HG02759 (cell line): ENCODE results near the gene NOP16.

Experiments used
- ATAC-seq: cut with Tn5 transposase; IDR thresholded peaks from one replicate; pipeline ENCODE4 v1.9.1; 2021; ENCODE audit warnings: mild to moderate bottlenecking, moderate library complexity; ENCODE audit not compliant: unreplicated experiment

NOP16 gene

DNA sequence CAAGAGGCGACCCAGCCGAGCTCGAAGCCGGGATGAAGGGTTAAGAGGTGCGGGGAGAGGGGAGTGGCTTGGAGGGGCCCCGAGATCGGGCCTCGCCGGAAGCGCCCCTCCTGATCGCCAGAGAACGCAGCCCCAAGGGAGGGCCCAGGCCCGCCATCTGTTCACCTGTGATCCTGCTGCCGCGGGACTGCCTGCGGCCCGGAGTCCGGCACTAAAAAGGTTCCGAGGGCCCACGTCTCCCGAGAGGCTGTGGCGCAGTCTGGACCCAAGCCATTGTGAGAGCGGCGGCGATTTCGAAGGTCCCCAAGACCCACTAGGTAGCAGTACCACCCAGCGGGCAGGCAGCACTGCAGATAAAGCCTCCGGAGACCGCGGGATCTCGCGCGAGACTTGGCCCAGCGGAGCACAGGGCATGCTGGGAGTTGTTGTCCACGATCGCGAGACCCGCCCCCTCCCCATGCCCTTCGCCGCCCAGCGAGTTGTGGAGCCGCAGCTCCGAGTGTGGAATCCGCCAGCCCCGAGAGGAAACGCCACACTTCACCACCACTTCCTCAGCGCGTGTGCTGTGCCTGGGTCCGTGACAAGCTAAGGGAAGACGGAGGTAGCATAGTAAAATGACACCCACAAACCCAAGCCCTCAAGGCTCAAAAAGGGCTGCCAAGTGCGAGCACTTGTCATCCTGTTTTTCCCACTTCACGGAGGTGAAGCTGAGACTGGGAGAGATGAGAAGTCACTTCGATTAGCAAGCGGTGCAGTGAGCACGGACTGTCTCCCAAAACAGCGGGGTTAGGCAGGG lies 26.8 kb downstream of the NOP16 start, which contains the start of gene KIAA1191:
TSS of gene KIAA1191 (minus strand) at position 328 of the 796 bp plus-strand sequence. CDS start 2,256 bp downstream, outside the sequence.
- peak; percentile 84 for ATAC-seq

- ATAC-seq, result peak; percentile 12
These were observed 27.4 kb downstream of the NOP16 start for GRCh38 chr5:176360894-176361436.

GRCh38 chr5:176359658-176360057 lies 28.7 kb downstream of the NOP16 start:
- ATAC-seq, result no peak

GRCh38 chr5:176356179-176356566 lies 32.2 kb downstream of the NOP16 start:
- no peak for ATAC-seq

DNA sequence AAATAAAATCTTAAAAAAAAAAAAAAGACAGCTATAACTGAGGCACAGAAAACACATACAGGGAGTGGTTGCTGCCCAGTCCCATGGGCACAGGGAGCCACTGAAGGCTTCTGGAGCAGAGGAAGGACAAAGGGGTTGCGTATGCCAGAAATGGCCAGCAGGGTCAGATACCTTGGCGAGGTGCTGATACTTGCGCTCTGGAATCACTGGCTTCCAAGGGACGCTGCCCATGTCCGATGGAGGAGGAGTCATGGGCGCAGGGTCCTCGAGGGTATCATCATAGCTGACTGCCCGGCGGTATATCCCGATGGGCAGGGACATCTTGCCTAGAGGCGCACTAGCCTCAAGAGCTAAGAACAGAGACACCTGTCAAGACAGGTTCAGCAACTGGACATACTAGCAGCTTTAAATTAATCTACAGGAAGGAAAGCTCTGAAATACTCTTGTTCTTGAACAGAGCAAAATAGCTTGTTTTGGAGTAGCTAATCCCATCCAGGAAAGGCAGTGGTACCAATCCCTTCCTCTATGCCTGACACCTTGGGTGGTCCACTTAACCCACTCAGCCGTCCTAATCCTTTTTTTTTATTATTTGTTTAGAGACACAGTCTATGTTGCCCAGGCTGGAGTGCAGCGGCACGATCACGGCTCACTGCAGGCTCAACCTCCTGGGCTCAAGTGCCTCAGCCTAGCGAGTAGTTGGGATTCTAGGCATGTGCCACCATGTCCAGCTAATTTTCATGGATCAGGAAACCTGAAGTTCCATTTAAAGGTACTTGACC lies 32.8 kb downstream of the NOP16 start:
- ATAC-seq, result no peak

DNA sequence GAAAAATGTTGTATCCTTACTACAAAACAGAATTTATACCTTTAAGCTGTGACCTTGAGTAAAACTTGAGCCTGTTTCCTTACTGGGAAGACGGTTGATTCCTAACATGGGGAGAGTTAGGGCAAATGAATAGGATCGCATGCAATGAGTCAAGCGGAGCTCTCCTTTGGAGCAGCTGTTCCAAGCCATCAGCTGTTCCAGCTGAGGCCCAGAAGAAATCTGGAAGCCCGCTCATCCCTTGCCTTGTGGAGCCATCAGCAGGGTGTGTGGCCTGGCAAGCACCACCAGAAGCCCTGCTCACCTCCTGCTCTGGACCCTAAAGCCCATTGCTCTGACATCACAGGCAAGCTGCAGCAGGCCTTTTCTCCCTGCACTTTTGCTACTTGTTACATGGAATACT lies 34.9 kb downstream of the NOP16 start:
- no peak for ATAC-seq

DNA sequence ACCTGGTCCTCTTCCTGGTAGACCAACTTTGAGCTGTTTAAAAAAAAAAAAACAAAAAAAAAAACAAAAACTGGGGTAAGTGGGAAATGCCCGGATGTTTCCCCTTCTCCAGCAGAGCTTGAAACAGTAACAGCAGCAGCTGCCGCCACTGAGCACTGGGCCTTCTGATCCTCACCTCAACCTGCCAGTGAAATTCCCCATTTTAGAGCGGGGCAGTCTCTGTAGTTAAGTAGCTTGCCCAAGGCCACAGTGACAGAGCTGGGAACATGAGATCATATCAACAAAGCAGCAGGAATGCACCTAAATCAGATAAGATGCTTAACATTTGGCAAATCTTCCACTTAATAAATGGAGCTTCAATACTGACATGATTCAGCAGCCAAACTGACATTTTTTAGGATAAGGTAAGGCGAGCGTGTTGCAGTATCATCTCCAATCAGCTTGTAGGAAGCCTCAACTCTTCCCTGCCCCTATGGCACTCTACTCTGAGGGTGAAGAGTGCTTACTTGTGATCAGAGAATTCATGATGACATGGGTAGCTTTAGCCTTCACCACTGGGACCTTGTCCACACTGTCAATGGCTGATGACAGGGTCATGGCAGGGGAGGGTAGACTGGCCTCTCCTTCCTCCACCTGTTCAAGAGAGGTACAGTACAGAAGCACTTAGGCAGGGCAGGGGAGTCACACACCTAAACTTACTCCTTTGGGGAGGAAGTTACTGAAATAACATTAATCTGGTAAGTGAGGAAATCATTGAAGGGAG lies 36.1 kb downstream of the NOP16 start:
- peak; percentile 72 for ATAC-seq

GRCh38 chr5:176350416-176350815 lies 38.0 kb downstream of the NOP16 start:
- no peak for ATAC-seq

- ATAC-seq, result no peak
These were observed 45.5 kb downstream of the NOP16 start for GRCh38 chr5:176342766-176343458.

GRCh38 chr5:176342158-176342483 lies 46.3 kb downstream of the NOP16 start:
- no peak for ATAC-seq

DNA sequence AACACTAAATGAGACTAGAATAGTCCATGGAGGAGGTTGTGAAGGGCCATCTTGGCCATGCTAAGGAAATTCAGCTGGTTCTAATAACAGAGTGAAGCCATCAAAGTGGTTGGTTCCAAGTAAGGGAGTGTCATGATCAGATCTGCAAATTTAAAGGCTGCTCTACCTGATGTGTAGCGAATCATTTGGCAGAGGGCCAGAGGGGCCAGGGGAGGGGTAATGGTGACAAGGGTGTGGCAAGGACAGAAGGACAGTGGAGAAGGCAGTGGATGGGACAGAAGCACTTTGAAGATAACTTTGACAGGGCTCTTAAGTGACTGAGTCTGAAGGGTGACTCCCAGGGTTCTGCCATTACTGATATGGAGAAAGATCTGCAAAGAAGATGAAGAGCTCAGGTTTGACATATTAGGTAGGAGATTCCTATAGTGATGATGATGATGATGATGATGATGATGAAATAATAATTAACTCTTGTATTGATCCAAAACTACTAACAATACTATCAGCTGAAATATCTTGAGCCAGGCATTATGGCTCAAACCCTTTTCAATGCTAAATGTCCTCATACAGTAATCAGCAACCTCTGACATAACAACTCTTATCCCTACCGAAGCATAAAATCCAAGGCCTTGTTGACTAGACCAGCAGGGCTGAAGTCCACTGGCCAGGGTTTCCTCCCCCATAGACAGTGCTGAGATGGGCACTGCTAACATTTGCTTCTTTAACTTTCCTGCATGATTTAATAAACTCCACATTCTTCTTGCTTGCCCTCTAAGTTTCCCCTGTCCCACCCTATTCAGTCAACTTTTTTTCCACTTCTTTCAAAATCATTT lies 46.9 kb downstream of the NOP16 start:
- no peak for ATAC-seq

DNA sequence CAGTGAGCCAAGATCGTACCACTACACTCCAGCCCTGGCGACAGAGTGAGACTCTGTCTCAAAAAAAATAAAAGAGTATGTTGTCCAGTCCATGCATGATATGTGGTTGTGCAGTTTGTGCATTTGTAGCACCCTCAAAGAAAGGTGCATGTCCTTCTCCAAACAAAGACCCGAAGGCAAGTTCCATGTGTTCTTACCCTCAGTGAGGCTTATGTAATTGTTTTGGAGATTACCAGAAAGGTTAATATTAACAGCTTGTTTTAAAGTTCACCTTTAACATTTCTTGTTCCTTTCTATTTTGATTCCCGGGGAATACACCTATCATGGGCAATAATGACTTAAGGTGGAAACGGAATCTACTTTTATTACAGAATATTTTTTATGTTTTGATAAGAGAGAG lies 49.1 kb downstream of the NOP16 start:
- ATAC-seq, result no peak

DNA sequence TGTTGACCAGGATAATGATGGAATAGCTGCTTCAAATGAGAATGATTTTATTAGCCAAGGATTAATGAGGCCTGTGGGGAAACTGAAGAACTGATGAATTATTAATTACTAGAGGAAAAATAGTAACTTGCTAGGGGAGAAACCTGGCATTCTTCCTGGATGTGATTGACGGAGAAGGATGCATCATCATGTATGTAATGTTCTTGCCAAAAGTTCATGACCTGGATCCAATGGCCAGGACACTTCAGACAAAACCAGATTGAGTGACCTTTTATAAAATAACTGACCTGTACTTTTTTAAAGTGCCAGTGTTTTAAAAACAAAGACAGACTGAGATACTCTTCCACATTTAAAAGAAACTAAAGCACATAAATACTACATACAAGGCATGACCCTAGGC lies 50.5 kb downstream of the NOP16 start:
- no peak for ATAC-seq

DNA sequence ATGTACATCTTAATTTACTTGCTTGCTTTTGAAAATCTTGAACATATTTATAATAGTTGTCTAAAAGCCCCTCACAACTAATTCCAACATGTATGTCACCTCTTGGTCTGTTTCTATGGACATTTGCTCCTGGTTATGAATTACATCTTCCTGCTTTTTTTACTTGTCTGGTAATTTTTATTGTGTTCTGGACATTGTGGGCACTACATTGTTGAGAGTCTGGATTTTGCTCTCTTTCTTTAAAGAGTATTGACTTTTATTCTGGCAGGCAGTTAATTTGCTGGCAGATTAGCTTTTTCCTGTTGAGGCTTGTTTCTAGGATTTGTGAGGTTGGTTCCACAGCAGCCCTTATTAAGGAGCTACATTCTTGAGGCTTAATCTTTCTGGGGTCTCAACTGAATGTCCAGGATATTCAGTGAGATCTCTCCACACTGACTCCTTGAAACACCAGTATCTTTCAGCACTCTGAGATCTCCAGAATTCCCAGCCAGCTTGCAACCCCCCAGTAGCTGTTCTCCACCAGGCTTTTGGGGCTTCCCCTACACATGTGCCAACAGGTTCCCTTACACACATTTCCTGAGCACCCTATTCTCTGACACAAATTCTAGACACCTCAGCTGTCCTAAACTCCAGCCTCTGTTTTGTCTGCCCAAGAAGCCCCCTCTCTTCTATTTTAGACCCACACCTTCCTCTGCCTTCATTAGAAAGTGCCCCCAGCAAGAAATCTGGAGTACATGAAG lies 54.2 kb downstream of the NOP16 start:
- ATAC-seq, result no peak
